ENCODE data around the gene MCM3. TPM values are rescaled to one million over a fixed set of nuclear protein-coding genes. Genes with fewer than 3 reads are reported as not detected.

MCM3 gene
- polyA plus RNA-seq, 1 donor from 2014 or later = 8.6 TPM

GRCh38 chr6:52328729-52329128 lies 44.2 kb upstream of the MCM3 start:
- Histone ChIP-seq H3K9ac (ENCODE audit: low read length) (no peak overlapping the region), H3K9me3 (ENCODE audit: low read length) (no peaks in the 10 kb centered on the region), H3F3A (ENCODE audit: insufficient read depth, low read length, poor library complexity, severe bottlenecking) (no peaks in the 10 kb centered on the region), H3K4me2 (ENCODE audit: low read length) (no peak overlapping the region), H3K36me3 (ENCODE audit: insufficient read depth, low read length) (no peaks in the 10 kb centered on the region), H3K4me3 (ENCODE audit: low read length) (no peak overlapping the region), H4K20me1 (ENCODE audit: insufficient read depth) (no peaks in the 10 kb centered on the region), H2AFZ (ENCODE audit: low read depth, low read length) (no peak overlapping the region), H3K27ac (ENCODE audit: low read length) (no peak overlapping the region), H3K79me2 (replicated peaks; ENCODE audit: insufficient read depth, low read length) (no peaks in the 10 kb centered on the region), H3K27me3 (ENCODE audit: insufficient read depth, low read depth, low read length) (no peaks in the 10 kb centered on the region), H3K9me2 (ENCODE audit: insufficient read depth, low read length) (no peaks in the 10 kb centered on the region)
- TF ChIP-seq, protein P1, sequence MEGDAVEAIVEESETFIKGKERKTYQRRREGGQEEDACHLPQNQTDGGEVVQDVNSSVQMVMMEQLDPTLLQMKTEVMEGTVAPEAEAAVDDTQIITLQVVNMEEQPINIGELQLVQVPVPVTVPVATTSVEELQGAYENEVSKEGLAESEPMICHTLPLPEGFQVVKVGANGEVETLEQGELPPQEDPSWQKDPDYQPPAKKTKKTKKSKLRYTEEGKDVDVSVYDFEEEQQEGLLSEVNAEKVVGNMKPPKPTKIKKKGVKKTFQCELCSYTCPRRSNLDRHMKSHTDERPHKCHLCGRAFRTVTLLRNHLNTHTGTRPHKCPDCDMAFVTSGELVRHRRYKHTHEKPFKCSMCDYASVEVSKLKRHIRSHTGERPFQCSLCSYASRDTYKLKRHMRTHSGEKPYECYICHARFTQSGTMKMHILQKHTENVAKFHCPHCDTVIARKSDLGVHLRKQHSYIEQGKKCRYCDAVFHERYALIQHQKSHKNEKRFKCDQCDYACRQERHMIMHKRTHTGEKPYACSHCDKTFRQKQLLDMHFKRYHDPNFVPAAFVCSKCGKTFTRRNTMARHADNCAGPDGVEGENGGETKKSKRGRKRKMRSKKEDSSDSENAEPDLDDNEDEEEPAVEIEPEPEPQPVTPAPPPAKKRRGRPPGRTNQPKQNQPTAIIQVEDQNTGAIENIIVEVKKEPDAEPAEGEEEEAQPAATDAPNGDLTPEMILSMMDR (IDR thresholded peaks at IDR 0.05; ENCODE audit: poor library complexity, severe bottlenecking) = no peak
- TF ChIP-seq REST (IDR thresholded peaks at IDR 0.05; ENCODE audit: borderline replicate concordance) (no peak), SMC3 (conservative IDR thresholded peaks at IDR 0.05; ENCODE audit: poor library complexity) (no peak), EZH2 (IDR thresholded peaks at IDR 0.05; ENCODE audit: borderline replicate concordance, insufficient read depth, low read length, poor library complexity, severe bottlenecking) (no peak)

- no peaks in the 10 kb centered on the region for H3K79me2 ChIP-seq (replicated peaks; ENCODE audit: insufficient read depth, low read length)
- no peaks in the 10 kb centered on the region for H3K27me3 ChIP-seq (ENCODE audit: insufficient read depth, low read depth, low read length)
- no peaks in the 10 kb centered on the region for H3K36me3 ChIP-seq (ENCODE audit: insufficient read depth, low read length)
- TF ChIP-seq RAD21 (conservative IDR thresholded peaks at IDR 0.05) = no peak
- no peaks in the 10 kb centered on the region for H3F3A ChIP-seq (ENCODE audit: insufficient read depth, low read length, poor library complexity, severe bottlenecking)
- H3K9me2 ChIP-seq (ENCODE audit: insufficient read depth, low read length) = no peaks in the 10 kb centered on the region
- no peak overlapping the region for H3K9ac ChIP-seq (ENCODE audit: low read length)
- H2AFZ ChIP-seq (ENCODE audit: low read depth, low read length) = no peak overlapping the region
- H3K27ac ChIP-seq (ENCODE audit: low read length) = no peak overlapping the region
- H3K9me3 ChIP-seq (ENCODE audit: low read length) = no peaks in the 10 kb centered on the region
- no peak overlapping the region for H3K4me2 ChIP-seq (ENCODE audit: low read length)
- H4K20me1 ChIP-seq (ENCODE audit: insufficient read depth) = no peaks in the 10 kb centered on the region
- H3K4me3 ChIP-seq (ENCODE audit: low read length) = no peak overlapping the region
These were observed 43.7 kb upstream of the MCM3 start for GRCh38 chr6:52328303-52328662.

DNA sequence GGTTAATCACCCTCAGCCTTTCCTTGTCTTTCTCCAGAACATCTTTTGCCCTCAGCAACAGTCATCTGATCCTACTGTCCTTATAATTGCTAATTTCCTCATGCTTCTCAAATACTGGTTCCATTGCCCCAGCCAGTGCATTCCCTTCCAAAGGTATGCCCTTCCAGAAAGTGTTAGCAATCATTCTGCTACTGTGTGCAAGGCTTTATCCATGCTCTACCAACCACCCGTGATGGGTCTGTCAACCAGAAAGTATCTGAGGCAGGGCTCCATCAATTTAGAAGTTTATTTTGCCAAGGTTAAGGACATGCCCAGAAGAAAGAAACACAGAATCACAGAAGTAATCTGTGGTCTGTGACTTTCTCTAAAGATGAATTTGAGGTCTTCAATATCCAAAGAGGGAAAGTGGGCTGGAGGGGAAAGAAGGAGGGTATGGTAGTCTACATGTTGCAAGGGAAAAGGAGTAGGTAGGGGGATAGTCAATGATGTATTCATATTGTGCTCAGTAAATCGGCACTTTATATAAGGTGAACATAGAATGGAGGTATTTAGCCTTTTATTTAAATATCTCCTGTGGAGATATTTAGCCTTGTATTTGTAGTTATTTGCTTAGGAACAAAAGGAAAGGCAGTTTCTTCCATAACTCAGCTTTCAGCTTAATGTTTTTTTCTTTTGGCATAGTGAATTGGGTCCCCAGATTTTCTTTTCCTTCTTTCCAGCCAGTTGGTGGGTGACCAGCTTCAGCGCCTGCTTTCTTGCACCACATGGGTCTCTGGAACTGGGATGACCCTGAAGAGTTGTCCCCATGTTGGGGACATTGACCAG lies 42.2 kb upstream of the MCM3 start:
- H3K79me2 ChIP-seq (replicated peaks; ENCODE audit: insufficient read depth, low read length) = no peaks in the 10 kb centered on the region
- TF ChIP-seq EZH2 (IDR thresholded peaks at IDR 0.05; ENCODE audit: borderline replicate concordance, insufficient read depth, low read length, poor library complexity, severe bottlenecking) (no peak), EP300 (conservative IDR thresholded peaks at IDR 0.05; ENCODE audit: poor library complexity, severe bottlenecking) (no peak), TAF1 (IDR thresholded peaks at IDR 0.05; ENCODE audit: low read depth) (no peak), REST (IDR thresholded peaks at IDR 0.05; ENCODE audit: borderline replicate concordance) (no peak), RAD21 (conservative IDR thresholded peaks at IDR 0.05) (no peak), POLR2AphosphoS5 (IDR thresholded peaks at IDR 0.05) (no peak), MXI1 (conservative IDR thresholded peaks at IDR 0.05; ENCODE audit: poor library complexity, severe bottlenecking) (no peak)
- TF ChIP-seq, protein P1 (IDR thresholded peaks at IDR 0.05; ENCODE audit: poor library complexity, severe bottlenecking) = no peak
- no peaks in the 10 kb centered on the region for H3K27me3 ChIP-seq (ENCODE audit: insufficient read depth, low read depth, low read length)
- H2AFZ ChIP-seq (ENCODE audit: low read depth, low read length) = no peak overlapping the region
- no peak overlapping the region for H3K4me2 ChIP-seq (ENCODE audit: low read length)
- H3K4me3 ChIP-seq (ENCODE audit: low read length) = no peak overlapping the region
- H3K36me3 ChIP-seq (ENCODE audit: insufficient read depth, low read length) = no peaks in the 10 kb centered on the region
- no peaks in the 10 kb centered on the region for H3K9me2 ChIP-seq (ENCODE audit: insufficient read depth, low read length)
- no peaks in the 10 kb centered on the region for H3K9me3 ChIP-seq (ENCODE audit: low read length)
- H3K9ac ChIP-seq (ENCODE audit: low read length) = no peak overlapping the region
- no peak overlapping the region for H3K27ac ChIP-seq (ENCODE audit: low read length)
- no peaks in the 10 kb centered on the region for H3F3A ChIP-seq (ENCODE audit: insufficient read depth, low read length, poor library complexity, severe bottlenecking)
- no peaks in the 10 kb centered on the region for H4K20me1 ChIP-seq (ENCODE audit: insufficient read depth)
